ENCODE measurements around the gene PDE4D.

PDE4D gene

DNA sequence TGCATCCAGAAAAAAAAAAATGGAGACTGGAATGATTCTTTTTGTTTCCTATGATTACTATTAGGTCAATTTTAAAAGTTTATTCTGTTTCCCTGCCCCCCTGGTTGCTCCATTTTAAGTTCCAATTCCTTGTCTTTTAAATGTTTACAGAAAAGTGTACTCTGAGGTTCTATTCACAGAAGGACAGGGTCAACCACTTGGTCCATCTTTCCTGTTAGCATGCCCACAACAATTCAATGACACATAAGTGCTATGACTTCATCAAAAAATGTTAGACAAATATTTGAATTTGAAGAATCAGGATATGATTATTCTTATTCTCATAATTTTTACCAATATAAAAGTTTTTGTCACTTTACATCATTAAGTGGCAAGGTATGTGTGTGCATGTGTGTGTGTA lies 123.7 kb downstream of the PDE4D start:
- no peak overlapping the region for H3K4me3 ChIP-seq (ENCODE audit: low read depth, low read length)
- no peak for DNase-seq (ENCODE audit: low read depth, low spot score)
- TF ChIP-seq, protein P1, sequence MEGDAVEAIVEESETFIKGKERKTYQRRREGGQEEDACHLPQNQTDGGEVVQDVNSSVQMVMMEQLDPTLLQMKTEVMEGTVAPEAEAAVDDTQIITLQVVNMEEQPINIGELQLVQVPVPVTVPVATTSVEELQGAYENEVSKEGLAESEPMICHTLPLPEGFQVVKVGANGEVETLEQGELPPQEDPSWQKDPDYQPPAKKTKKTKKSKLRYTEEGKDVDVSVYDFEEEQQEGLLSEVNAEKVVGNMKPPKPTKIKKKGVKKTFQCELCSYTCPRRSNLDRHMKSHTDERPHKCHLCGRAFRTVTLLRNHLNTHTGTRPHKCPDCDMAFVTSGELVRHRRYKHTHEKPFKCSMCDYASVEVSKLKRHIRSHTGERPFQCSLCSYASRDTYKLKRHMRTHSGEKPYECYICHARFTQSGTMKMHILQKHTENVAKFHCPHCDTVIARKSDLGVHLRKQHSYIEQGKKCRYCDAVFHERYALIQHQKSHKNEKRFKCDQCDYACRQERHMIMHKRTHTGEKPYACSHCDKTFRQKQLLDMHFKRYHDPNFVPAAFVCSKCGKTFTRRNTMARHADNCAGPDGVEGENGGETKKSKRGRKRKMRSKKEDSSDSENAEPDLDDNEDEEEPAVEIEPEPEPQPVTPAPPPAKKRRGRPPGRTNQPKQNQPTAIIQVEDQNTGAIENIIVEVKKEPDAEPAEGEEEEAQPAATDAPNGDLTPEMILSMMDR (IDR thresholded peaks at IDR 0.05; ENCODE audit: low read depth, low read length) = no peak
- in situ Hi-C loops (cut with HindIII; ENCODE audit: low sequenced_read_pairs) = no loop called here

DNA sequence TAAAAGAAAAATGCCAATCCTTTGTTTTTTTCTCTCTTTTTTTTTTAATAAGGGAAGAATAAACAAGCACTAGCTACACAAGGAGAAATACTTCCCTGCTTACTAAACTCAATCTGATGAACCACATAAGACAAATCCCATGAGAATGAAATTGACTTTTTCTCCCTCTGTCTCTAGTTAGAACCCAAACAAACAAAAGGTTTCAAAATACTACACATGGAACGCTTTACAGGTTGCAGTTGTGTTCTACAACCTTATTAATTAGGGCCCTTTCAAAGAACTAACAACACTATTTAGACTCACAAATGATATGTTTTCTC lies 124.5 kb downstream of the PDE4D start:
- in situ Hi-C loops (cut with HindIII; ENCODE audit: low sequenced_read_pairs) = no loop called here
- peak overlapping the region; percentile 56 for H3K4me3 ChIP-seq (ENCODE audit: low read depth, low read length)

DNA sequence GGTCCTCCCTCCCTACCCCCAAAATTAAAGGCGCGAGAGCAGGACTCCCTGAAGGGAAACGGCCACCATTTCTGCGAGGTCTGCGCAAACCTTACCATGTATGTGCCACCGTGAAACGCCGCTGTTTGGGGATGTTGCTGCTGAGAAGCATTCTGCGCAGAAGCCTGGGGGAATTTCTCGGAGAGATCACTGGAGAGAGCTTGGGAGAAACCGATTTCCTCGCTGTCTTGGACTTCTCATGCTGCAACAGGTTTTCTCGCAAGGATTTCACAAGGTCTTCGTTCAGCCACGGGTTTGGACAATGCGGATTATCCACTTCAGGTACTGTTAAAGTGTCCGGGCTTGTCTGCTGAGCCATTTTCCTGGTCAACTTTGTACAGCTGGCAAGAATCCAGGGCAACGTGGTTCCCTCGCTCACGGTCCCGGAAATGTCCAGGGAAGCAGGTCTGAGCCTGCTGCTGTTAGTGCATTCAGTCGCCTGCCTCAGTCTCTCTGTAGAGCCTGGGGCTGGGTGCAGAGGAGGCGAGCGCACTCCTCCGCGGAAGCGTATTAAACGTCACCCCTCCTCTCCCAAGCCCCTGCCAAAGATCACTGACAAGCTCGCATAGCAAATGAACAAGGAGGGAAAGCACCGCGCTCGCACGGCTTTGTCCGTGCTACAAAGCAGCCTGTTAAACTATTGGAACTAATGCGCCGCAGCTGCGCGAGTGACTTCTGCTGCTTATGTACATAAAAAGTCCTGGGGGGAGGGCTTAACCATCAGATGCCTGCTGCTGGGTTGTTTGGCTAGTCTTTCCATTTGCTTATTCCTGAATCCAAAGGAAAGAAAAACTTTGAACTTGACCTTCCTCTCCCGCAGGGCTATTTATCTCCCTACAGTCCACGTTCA lies 125.1 kb downstream of the PDE4D start:
- TF ChIP-seq, protein P1 (IDR thresholded peaks at IDR 0.05; ENCODE audit: low read depth, low read length) = no peak
- peak; percentile 91 for DNase-seq (ENCODE audit: low read depth, low spot score)

More for the DNA sequence above, 124.5 kb downstream of the PDE4D start:
- no peak for DNase-seq (ENCODE audit: low read depth, low spot score)
- TF ChIP-seq, protein P1 (IDR thresholded peaks at IDR 0.05; ENCODE audit: low read depth, low read length) = no peak

DNA sequence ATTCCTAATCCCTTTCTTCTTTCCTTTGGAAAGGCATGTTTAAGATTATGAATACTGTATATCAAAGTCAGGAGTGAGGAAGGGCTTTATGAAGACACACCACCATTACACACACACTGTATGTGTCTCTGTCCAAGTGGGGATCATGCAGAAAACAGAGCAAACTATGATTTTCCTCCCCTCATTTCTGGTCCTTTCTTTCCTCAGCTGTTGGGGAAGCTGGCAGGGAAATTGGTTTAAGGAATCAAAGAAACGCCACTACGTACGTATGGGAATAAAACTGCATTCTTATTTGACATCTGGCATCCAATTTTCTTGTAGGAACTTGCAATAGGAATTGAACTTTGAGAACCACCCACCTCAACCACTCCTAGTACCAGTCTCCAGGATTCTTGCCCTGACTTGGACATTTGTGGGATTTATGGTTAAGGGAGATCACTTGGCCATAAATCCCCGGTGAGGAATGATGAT lies 125.8 kb downstream of the PDE4D start:
- in situ Hi-C loops (cut with HindIII; ENCODE audit: low sequenced_read_pairs) = no loop called here
- H3K4me3 ChIP-seq (ENCODE audit: low read depth, low read length) = peak overlapping the region; percentile 56
- peak; percentile 23 for DNase-seq (ENCODE audit: low read depth, low spot score)
- TF ChIP-seq, protein P1 (IDR thresholded peaks at IDR 0.05; ENCODE audit: low read depth, low read length) = no peak

More for the DNA sequence above, 125.1 kb downstream of the PDE4D start:
- H3K4me3 ChIP-seq (ENCODE audit: low read depth, low read length) = peak overlapping the region; percentile 56
- in situ Hi-C loops (cut with HindIII; ENCODE audit: low sequenced_read_pairs) = no loop called here

DNA sequence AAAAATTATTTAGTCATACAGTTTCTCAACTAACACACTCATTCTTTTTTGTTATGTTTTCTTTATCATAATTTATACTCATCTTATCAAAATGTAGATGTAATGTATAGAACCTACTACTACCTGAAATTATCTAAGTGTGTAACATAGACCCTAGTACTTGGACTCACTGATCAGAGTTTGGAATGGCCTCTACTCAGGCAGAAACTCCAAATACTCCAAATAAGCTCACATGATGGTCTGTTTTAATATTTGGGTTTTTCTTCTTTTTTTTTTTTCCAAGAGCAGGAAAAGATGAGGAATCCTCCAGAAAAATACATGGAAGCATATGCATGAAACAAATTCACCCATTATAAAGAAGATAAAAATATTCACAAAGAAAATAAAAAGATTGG lies 126.3 kb downstream of the PDE4D start:
- TF ChIP-seq, protein P1 (IDR thresholded peaks at IDR 0.05; ENCODE audit: low read depth, low read length) = no peak
- H3K4me3 ChIP-seq (ENCODE audit: low read depth, low read length) = peak overlapping the region; percentile 56
- no peak for DNase-seq (ENCODE audit: low read depth, low spot score)
- in situ Hi-C loops (cut with HindIII; ENCODE audit: low sequenced_read_pairs) = no loop called here

DNA sequence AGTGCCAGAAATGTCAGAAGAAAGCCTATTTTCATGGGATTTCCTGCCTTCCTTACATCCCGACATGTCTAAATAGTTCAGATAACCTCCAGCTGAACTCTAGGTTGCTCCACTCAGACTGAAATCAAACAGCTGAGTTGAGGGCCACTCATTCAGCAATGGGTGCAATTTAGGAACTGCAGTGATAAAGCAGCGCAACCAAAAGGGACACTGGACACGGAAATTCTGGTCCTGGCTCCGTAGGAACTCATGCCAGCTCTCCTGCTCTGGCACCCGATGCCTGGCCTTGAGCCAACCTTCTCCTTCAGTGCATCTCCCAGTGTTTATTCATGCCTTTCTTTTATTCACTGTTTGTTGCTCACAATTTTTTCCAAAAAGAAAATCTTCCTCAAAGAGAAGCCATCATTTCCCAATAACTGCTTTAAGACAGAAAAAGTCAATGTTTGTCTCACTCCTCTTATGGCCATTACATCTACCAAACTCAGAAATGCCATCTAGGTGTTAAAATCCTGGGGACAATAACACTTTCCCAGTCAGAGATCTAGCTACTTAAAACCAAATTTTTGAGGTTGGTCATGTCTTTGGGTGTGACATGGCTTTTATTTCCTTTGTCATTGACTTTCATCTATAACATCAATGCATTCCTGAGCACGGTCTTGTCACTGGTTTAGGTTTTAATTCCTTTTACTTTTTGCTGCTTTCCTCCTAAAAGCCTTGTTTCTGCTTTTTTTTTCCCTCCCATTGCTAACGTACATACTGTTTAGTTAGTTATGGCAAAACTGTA lies 126.9 kb downstream of the PDE4D start:
- TF ChIP-seq, protein P1 (IDR thresholded peaks at IDR 0.05; ENCODE audit: low read depth, low read length) = no peak
- DNase-seq (ENCODE audit: low read depth, low spot score) = no peak
- peak overlapping the region; percentile 17 for H3K4me3 ChIP-seq (ENCODE audit: low read depth, low read length)
- in situ Hi-C loops (cut with HindIII; ENCODE audit: low sequenced_read_pairs) = no loop called here

Measured in astrocyte of the spinal cord (primary cell).